NCI-H1694 (cell line): ENCODE results near the gene ZNF710.

Experiments used
- DNase-seq: peaks from one replicate; lab custom pipeline; 2025; lab: John Stamatoyannopoulos, UW

ZNF710 gene

GRCh38 chr15:90040618-90041017 lies 39.5 kb downstream of the ZNF710 start:
- no peak for DNase-seq

GRCh38 chr15:90042356-90042755 lies 41.2 kb downstream of the ZNF710 start:
- no peak for DNase-seq

- no peak for DNase-seq
Observed at GRCh38 chr15:90042766-90043529, 41.8 kb downstream of the ZNF710 start.

- DNase-seq, result no peak
Observed at GRCh38 chr15:90043530-90044010, 42.4 kb downstream of the ZNF710 start.

- no peak for DNase-seq
Observed at GRCh38 chr15:90044191-90044590, 43.1 kb downstream of the ZNF710 start.

GRCh38 chr15:90044916-90045371 lies 43.8 kb downstream of the ZNF710 start:
- DNase-seq, result no peak

- no peak for DNase-seq
Observed at GRCh38 chr15:90046289-90046688, 45.2 kb downstream of the ZNF710 start.

- no peak for DNase-seq
Observed at GRCh38 chr15:90046911-90047392, 45.8 kb downstream of the ZNF710 start.

GRCh38 chr15:90047956-90048575 lies 46.9 kb downstream of the ZNF710 start:
- DNase-seq, result no peak

- DNase-seq, result no peak
Observed at GRCh38 chr15:90049030-90049429, 47.9 kb downstream of the ZNF710 start.

GRCh38 chr15:90049666-90050604 lies 48.8 kb downstream of the ZNF710 start:
- no peak for DNase-seq

- no peak for DNase-seq
Observed at GRCh38 chr15:90051874-90052273, 50.8 kb downstream of the ZNF710 start.

- DNase-seq, result no peak
Observed at GRCh38 chr15:90053685-90054466, 52.8 kb downstream of the ZNF710 start.

- DNase-seq, result no peak
Observed at GRCh38 chr15:90054618-90055097, 53.5 kb downstream of the ZNF710 start.

- DNase-seq, result no peak
Observed at GRCh38 chr15:90055182-90055581, 54.1 kb downstream of the ZNF710 start.

GRCh38 chr15:90056529-90056928 lies 55.4 kb downstream of the ZNF710 start:
- DNase-seq, result no peak

GRCh38 chr15:90058308-90058707 lies 57.2 kb downstream of the ZNF710 start:
- DNase-seq, result no peak

GRCh38 chr15:90058775-90059174 lies 57.7 kb downstream of the ZNF710 start:
- no peak for DNase-seq

GRCh38 chr15:90059208-90059985 lies 58.3 kb downstream of the ZNF710 start:
- DNase-seq, result no peak

- no peak for DNase-seq
Observed at GRCh38 chr15:90060797-90061196, 59.7 kb downstream of the ZNF710 start.
